Body of pancreas (tissue), 4 donors: Measurements from ENCODE around the gene NPNT. TPM values are rescaled to one million over a fixed set of nuclear protein-coding genes. Genes with fewer than 3 reads are reported as not detected.
A peak's percentile ranks its signal among the peaks of the same experiment; 100 is the strongest.

Experiments used
- ATAC-seq: fragments of 150-250 bp; one replicate; pipeline ENCODE4 v1.9.1; 2016
- DNase-seq, 4 donors: peaks; one replicate each; pipeline ENCODE4 v3.0.0-alpha.2; 2019
- H3K27ac ChIP-seq, 4 donors: fragments of 200-600 bp; sonication (generic); 1 replicate in 3 of 4; 2 replicates in 1 of 4; pipeline versions ENCODE4 v1.5.1 to v1.6.1; 2016 to 2019; ENCODE audit warnings: mild to moderate bottlenecking in 1 of 4, mixed read lengths in 1 of 4, moderate library complexity in 1 of 4
- H3K27me3 ChIP-seq, 2 donors: fragments of 200-600 bp; sonication (generic); one replicate each; pipeline ENCODE4 v1.6.0; 2016; ENCODE audit warnings: mild to moderate bottlenecking in 1 of 2
- H3K36me3 ChIP-seq, 2 donors: fragments of 200-600 bp; sonication (generic); replicated peaks in 1 of 2; 2 replicates each; pipeline ENCODE4 v1.5.1; 2016; ENCODE audit warnings: low read depth in 2 of 2; ENCODE audit not compliant: insufficient read depth in 1 of 2
- H3K4me1 ChIP-seq: fragments of 200-600 bp; sonication (generic); one replicate; pipeline ENCODE4 v1.6.0; 2016
- H3K4me3 ChIP-seq, 2 donors: fragments of 200-600 bp; sonication (generic); 1 replicate in 1 of 2; 2 replicates in 1 of 2; pipeline ENCODE4 v1.5.1; 2016 to 2019
- H3K9me3 ChIP-seq, 3 donors: fragments of 200-600 bp; sonication (generic); 1 replicate in 2 of 3; 2 replicates in 1 of 3; pipeline ENCODE4 v1.5.1; 2016
- CTCF ChIP-seq, 7 experiments: fragments of 450-650 bp in 4 of 7; fragments of 200-600 bp in 3 of 7; sonication (generic) in 3 of 7; IDR thresholded peaks; one replicate each; pipeline ENCODE4 v1.5.1; 2016 to 2019; ENCODE audit warnings: antibody characterized with exemption in 7 of 7
- POLR2A ChIP-seq, 3 donors: fragments of 450-650 bp; IDR thresholded peaks; one replicate each; pipeline ENCODE4 v1.6.1; 2016; ENCODE audit warnings: antibody characterized with exemption in 3 of 3, mild to moderate bottlenecking in 2 of 3
- WGBS, 2 donors: methylation state at CpG; one replicate each; pipeline ENCODE4 v1.1.5; 2017; 5-methylcytosine and 5-hydroxymethylcytosine counted together
- intact Hi-C: fragments of 100-400 bp; cut with DNase I; formaldehyde crosslinking; loops from one replicate; pipeline ENCODE4 v1.15.1; 2023
- total RNA-seq, 2 donors: library from RNA; depleted of rRNA; stranded (reverse); fragments of >200 nt; gene quantifications; one replicate each; pipeline ENCODE4 v1.1.0, GENCODE V29; 2016

NPNT gene
- total RNA-seq, 2 donors from 2014 or later = 28.7 to 29.1 TPM

- Histone ChIP-seq H3K9me3 (no peaks in the 10 kb centered on the region), H3K27ac (no peak overlapping the region), H3K36me3 (no peaks in the 10 kb centered on the region), H3K4me1 (no peaks in the 10 kb centered on the region), H3K4me3 (no peak overlapping the region), H3K27me3 (no peaks in the 10 kb centered on the region)
- DNase-seq (no peak), ATAC-seq (no peak)
- intact Hi-C loops = no loop called here
- no peak for TF ChIP-seq CTCF (IDR thresholded peaks at IDR 0.05)
- TF ChIP-seq POLR2A (IDR thresholded peaks at IDR 0.05) = no peak
- WGBS, 2 donors = 64 to 68% methylated on average over 7 of the region's 7 CpGs
Measured at GRCh38 chr4:105996845-105997244, 101.6 kb downstream of the NPNT start.

GRCh38 chr4:105998171-105999063, 103.1 kb downstream of the NPNT start:
- peak; percentile 47 for ATAC-seq
- intact Hi-C loops = no loop called here
- H3K36me3 ChIP-seq = no peaks in the 10 kb centered on the region
- no peaks in the 10 kb centered on the region for H3K9me3 ChIP-seq
- WGBS, 2 donors = 25% methylated on average over 7 of the region's 7 CpGs
- H3K27me3 ChIP-seq = no peaks in the 10 kb centered on the region
- no peak for TF ChIP-seq CTCF (IDR thresholded peaks at IDR 0.05)
- no peak for TF ChIP-seq POLR2A (IDR thresholded peaks at IDR 0.05)
- no peaks in the 10 kb centered on the region for H3K4me1 ChIP-seq
- H3K4me3 ChIP-seq = no peak overlapping the region
- peak overlapping the region in 2 of 4 donors; percentile 7 to 44 for H3K27ac ChIP-seq
- no peak for DNase-seq

DNA sequence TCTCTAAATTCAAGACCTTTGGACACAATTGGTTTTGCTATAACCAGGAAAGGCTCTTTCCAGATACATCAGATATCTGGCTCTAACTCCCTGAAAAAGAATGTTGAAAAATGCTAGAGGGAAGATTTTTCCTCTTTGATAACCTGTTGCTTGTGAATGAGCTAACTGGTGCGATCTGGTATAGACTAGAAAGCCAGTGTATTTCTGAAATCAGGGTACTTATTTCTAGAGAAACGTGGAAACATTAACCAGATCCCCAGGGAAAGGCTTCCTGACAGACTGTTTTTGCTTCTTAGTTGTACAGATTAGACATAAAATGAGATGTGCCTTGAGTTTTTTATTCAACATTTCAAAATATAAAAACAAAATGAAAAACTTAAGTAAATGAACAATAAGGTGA, 107.7 kb downstream of the NPNT start:
- DNase-seq (no peak), ATAC-seq (peak; percentile 27)
- intact Hi-C loops = no loop called here
- WGBS, 2 donors = 36% methylated on average over 2 of the region's 2 CpGs
- H3K9me3 ChIP-seq = no peaks in the 10 kb centered on the region
- H3K27ac ChIP-seq = peak overlapping the region in 2 of 4 donors; percentile 6 to 45
- no peaks in the 10 kb centered on the region for H3K36me3 ChIP-seq
- no peaks in the 10 kb centered on the region for H3K4me1 ChIP-seq
- TF ChIP-seq POLR2A (IDR thresholded peaks at IDR 0.05) = no peak
- no peak for TF ChIP-seq CTCF (IDR thresholded peaks at IDR 0.05)
- no peaks in the 10 kb centered on the region for H3K27me3 ChIP-seq
- no peak overlapping the region for H3K4me3 ChIP-seq

- intact Hi-C loops = no loop called here
- Histone ChIP-seq H3K9me3 (no peaks in the 10 kb centered on the region), H3K4me1 (no peaks in the 10 kb centered on the region), H3K4me3 (no peak overlapping the region), H3K27me3 (no peaks in the 10 kb centered on the region), H3K36me3 (no peaks in the 10 kb centered on the region), H3K27ac (no peak overlapping the region)
- TF ChIP-seq POLR2A (IDR thresholded peaks at IDR 0.05) (no peak), CTCF (IDR thresholded peaks at IDR 0.05) (no peak)
- 80 to 84% methylated on average over 2 of the region's 2 CpGs for WGBS, 2 donors
- ATAC-seq = no peak
- DNase-seq = no peak
Measured at GRCh38 chr4:106010761-106011160, 115.5 kb downstream of the NPNT start.

- H3K4me1 ChIP-seq = no peaks in the 10 kb centered on the region
- ATAC-seq (no peak), DNase-seq (no peak)
- no peak for TF ChIP-seq POLR2A (IDR thresholded peaks at IDR 0.05)
- TF ChIP-seq CTCF (IDR thresholded peaks at IDR 0.05) = no peak
- H3K27me3 ChIP-seq = no peaks in the 10 kb centered on the region
- WGBS, 2 donors = 97 to 100% methylated on average over 1 of the region's 1 CpG
- H3K4me3 ChIP-seq = no peak overlapping the region
- H3K36me3 ChIP-seq = no peaks in the 10 kb centered on the region
- intact Hi-C loops = no loop called here
- no peaks in the 10 kb centered on the region for H3K9me3 ChIP-seq
- no peak overlapping the region for H3K27ac ChIP-seq
Measured at GRCh38 chr4:106011387-106011786, 116.1 kb downstream of the NPNT start.
